H9 (cell line): ENCODE measurements around the gene BLOC1S6. TPM values are rescaled to one million over a fixed set of nuclear protein-coding genes. Genes with fewer than 3 reads are reported as not detected.
A peak's percentile ranks its signal among the peaks of the same experiment; 100 is the strongest.

Experiments
- DNase-seq: peaks from one replicate; pipeline ENCODE4 v3.0.0-alpha.2; 2017
- H2AFZ ChIP-seq: one replicate; pipeline ENCODE4 v1.6.1; 2013; ENCODE audit warnings: mild to moderate bottlenecking, low read length, control low read depth, moderate library complexity
- H2AK5ac ChIP-seq: 2 replicates; pipeline ENCODE4 v1.6.1; 2013; ENCODE audit warnings: low read length, control low read depth, mixed read lengths; ENCODE audit not compliant: insufficient read length
- H2BK120ac ChIP-seq: one replicate; pipeline ENCODE4 v1.6.1; 2013; ENCODE audit warnings: low read depth, mild to moderate bottlenecking, low read length, control low read depth, inconsistent platforms; ENCODE audit not compliant: poor library complexity, severe bottlenecking
- H2BK12ac ChIP-seq: 2 replicates; pipeline ENCODE4 v1.6.1; 2013; ENCODE audit warnings: low read length, control low read depth, mixed read lengths, low read depth; ENCODE audit not compliant: insufficient read length
- H2BK15ac ChIP-seq: 2 replicates; pipeline ENCODE4 v1.6.1; 2013; ENCODE audit warnings: low read depth, low read length, control low read depth
- H2BK20ac ChIP-seq: one replicate; pipeline ENCODE4 v1.6.1; 2013; ENCODE audit warnings: low read depth, mild to moderate bottlenecking, low read length, control low read depth, inconsistent platforms; ENCODE audit not compliant: poor library complexity, severe bottlenecking
- H2BK5ac ChIP-seq: 2 replicates; pipeline ENCODE4 v1.6.1; 2013; ENCODE audit warnings: low read length, control low read depth, mixed read lengths; ENCODE audit not compliant: insufficient read length
- H3K14ac ChIP-seq: 2 replicates; pipeline ENCODE4 v1.6.1; 2013; ENCODE audit warnings: low read length, control low read depth; ENCODE audit not compliant: insufficient read depth
- H3K18ac ChIP-seq: 2 replicates; pipeline ENCODE4 v1.6.1; 2013; ENCODE audit warnings: low read depth, mild to moderate bottlenecking, mixed read lengths, low read length, control low read depth; ENCODE audit not compliant: insufficient read length
- H3K23ac ChIP-seq: 2 replicates; pipeline ENCODE4 v1.6.1; 2013; ENCODE audit warnings: low read length, control low read depth, mixed read lengths, low read depth; ENCODE audit not compliant: insufficient read length
- H3K23me2 ChIP-seq: 2 replicates; pipeline ENCODE4 v1.6.1; 2013; ENCODE audit warnings: low read depth, mild to moderate bottlenecking, mixed read lengths, low read length, control low read depth; ENCODE audit not compliant: insufficient read length, poor library complexity, severe bottlenecking
- H3K27ac ChIP-seq: 2 replicates; pipeline ENCODE4 v1.5.1; 2013; ENCODE audit warnings: low read length, control low read depth, mixed read lengths, low read depth; ENCODE audit not compliant: insufficient read length
- H3K27me3 ChIP-seq: 2 replicates; pipeline ENCODE4 v1.6.1; 2013; ENCODE audit warnings: low read length, control low read depth, inconsistent platforms; ENCODE audit not compliant: insufficient read depth
- H3K4ac ChIP-seq: 2 replicates; pipeline ENCODE4 v1.6.1; 2013; ENCODE audit warnings: low read depth, mild to moderate bottlenecking, control low read depth, inconsistent platforms, low read length, moderate library complexity
- H3K4me1 ChIP-seq: 2 replicates; pipeline ENCODE4 v1.6.1; 2013; ENCODE audit warnings: low read length, control low read depth, inconsistent platforms; ENCODE audit not compliant: insufficient read depth
- H3K4me2 ChIP-seq: 2 replicates; pipeline ENCODE4 v1.6.1; 2013; ENCODE audit warnings: low read length, control low read depth, mixed read lengths; ENCODE audit not compliant: insufficient read length, insufficient read depth
- H3K56ac ChIP-seq: 2 replicates; pipeline ENCODE4 v1.6.1; 2013; ENCODE audit warnings: low read depth, mild to moderate bottlenecking, mixed read lengths, low read length, control low read depth; ENCODE audit not compliant: insufficient read length
- H3K79me1 ChIP-seq: 2 replicates; pipeline ENCODE4 v1.6.1; 2013; ENCODE audit warnings: low read depth, mild to moderate bottlenecking, moderate library complexity, low read length, control low read depth, inconsistent platforms; ENCODE audit not compliant: insufficient read depth, poor library complexity, severe bottlenecking
- H3K79me2 ChIP-seq: 2 replicates; pipeline ENCODE4 v1.6.1; 2013; ENCODE audit warnings: low read length, control low read depth, inconsistent platforms; ENCODE audit not compliant: insufficient read depth
- H3K9ac ChIP-seq: 2 replicates; pipeline ENCODE4 v1.6.1; 2013; ENCODE audit warnings: low read length, control low read depth, mixed read lengths; ENCODE audit not compliant: insufficient read length; ENCODE audit errors: extremely low read depth
- H3K9me3 ChIP-seq: one replicate; pipeline ENCODE4 v1.6.1; 2013; ENCODE audit warnings: low read depth, low read length, inconsistent platforms; ENCODE audit not compliant: control insufficient read depth
- H3T11ph ChIP-seq: one replicate; pipeline ENCODE4 v1.6.1; 2013; ENCODE audit warnings: mild to moderate bottlenecking, low read length, control low read depth, inconsistent platforms
- H4K20me1 ChIP-seq: one replicate; pipeline ENCODE4 v1.6.1; 2013; ENCODE audit not compliant: control insufficient read depth, insufficient read length, insufficient read depth
- H4K5ac ChIP-seq: 2 replicates; pipeline ENCODE4 v1.6.1; 2013; ENCODE audit warnings: low read depth, mild to moderate bottlenecking, mixed read lengths, low read length, control low read depth; ENCODE audit not compliant: insufficient read length
- H4K8ac ChIP-seq: replicated peaks from 2 replicates; pipeline ENCODE4 v1.6.1; 2013; ENCODE audit warnings: low read length, control low read depth, mixed read lengths, low read depth; ENCODE audit not compliant: insufficient read length
- H4K91ac ChIP-seq: 2 replicates; pipeline ENCODE4 v1.6.1; 2013; ENCODE audit warnings: low read depth, mild to moderate bottlenecking, moderate library complexity, mixed read lengths, low read length, control low read depth; ENCODE audit not compliant: insufficient read length
- H3K27ac Mint-ChIP-seq, 3 experiments: 2 replicates in 2 of 3; 3 replicates in 1 of 3; pipeline ENCODE4 v1.8.0; 2020 to 2021; ENCODE audit warnings: mixed read lengths in 3 of 3, mild to moderate bottlenecking in 1 of 3, moderate library complexity in 1 of 3
- H3K27me3 Mint-ChIP-seq: 2 replicates; pipeline ENCODE4 v1.8.0; 2021; ENCODE audit warnings: low read depth, mild to moderate bottlenecking, moderate library complexity, mixed read lengths
- H3K36me3 Mint-ChIP-seq, 3 experiments: 2 replicates in 2 of 3; 3 replicates in 1 of 3; pipeline ENCODE4 v1.8.0; 2020 to 2021; ENCODE audit warnings: low read depth in 3 of 3, mixed read lengths in 3 of 3; ENCODE audit not compliant: insufficient read depth in 1 of 3
- H3K4me1 Mint-ChIP-seq, 2 experiments: 2 replicates each; pipeline ENCODE4 v1.8.0; 2020; ENCODE audit warnings: mixed read lengths in 2 of 2
- H3K4me3 Mint-ChIP-seq, 2 experiments: 2 replicates in 1 of 2; 3 replicates in 1 of 2; pipeline ENCODE4 v1.8.0; 2020 to 2021; ENCODE audit warnings: mild to moderate bottlenecking in 2 of 2, mixed read lengths in 2 of 2, moderate library complexity in 1 of 2
- H3K9me3 Mint-ChIP-seq, 2 experiments: 2 replicates in 1 of 2; 3 replicates in 1 of 2; pipeline ENCODE4 v1.8.0; 2020; ENCODE audit warnings: mild to moderate bottlenecking in 2 of 2, mixed read lengths in 2 of 2, moderate library complexity in 1 of 2
- CTCF ChIP-seq: fragments of 200-600 bp; sonication (generic); conservative IDR thresholded peaks from 3 replicates; pipeline ENCODE4 v1.8.0; 2021; ENCODE audit warnings: antibody characterized with exemption, mild to moderate bottlenecking
- WGBS: extraction: QIAGEN DNeasy Blood & Tissue Kit; methylation state at CpG from one replicate; pipeline ENCODE4 v1.1.7; 2013; ENCODE audit warnings: missing lambda C conversion rate, low lambda C conversion rate, mixed read lengths; ENCODE audit not compliant: insufficient read length; ENCODE audit errors: extremely low coverage; 5-methylcytosine and 5-hydroxymethylcytosine counted together
- total RNA-seq: library from RNA; stranded (reverse); gene quantifications from 2 replicates; pipeline ENCODE4 v1.2.1, GENCODE V29; 2021

BLOC1S6 gene
- total RNA-seq, 1 experiment from 2014 or later, result 36.9 TPM

GRCh38 chr15:45635191-45635638 is 48.0 kb downstream of the BLOC1S6 start:
- Histone ChIP-seq H4K8ac (no peak overlapping the region), H3K56ac (no peak overlapping the region), H2BK12ac (no peak overlapping the region), H3K4me2 (peak overlapping the region; percentile 83), H3K79me2 (no peaks in the 10 kb centered on the region), H3K79me1 (no peaks in the 10 kb centered on the region), H4K91ac (no peak overlapping the region), H3K9ac (no peak overlapping the region), H2BK120ac (no peak overlapping the region), H4K20me1 (no peaks in the 10 kb centered on the region), H2BK15ac (no peak overlapping the region), H2BK5ac (no peak overlapping the region), H3K27me3 (peaks cover 8% of the 10 kb centered on the region; the same call in 1 of the 2 replicates), H3K9me3 (no peaks in the 10 kb centered on the region), H3T11ph (no peak overlapping the region), H4K5ac (no peak overlapping the region), H3K4me1 (no peaks in the 10 kb centered on the region), H2AK5ac (no peak overlapping the region), H2BK20ac (no peak overlapping the region), H3K14ac (no peak overlapping the region), H3K18ac (no peak overlapping the region), H3K27ac (no peak overlapping the region), H3K4ac (no peak overlapping the region), H3K23me2 (peaks cover 11% of the 10 kb centered on the region), H2AFZ (no peak overlapping the region), H3K23ac (no peak overlapping the region)
- peak; percentile 53 for DNase-seq
- no CpG with 5 or more reads among the region's 29 CpGs for WGBS
- H3K4me1 Mint-ChIP-seq, result peaks cover 5% of the 10 kb centered on the region in 2 experiments
- H3K9me3 Mint-ChIP-seq, result no peaks in the 10 kb centered on the region
- peak overlapping the region; percentile 72 to 84 for H3K4me3 Mint-ChIP-seq
- no peaks in the 10 kb centered on the region for H3K36me3 Mint-ChIP-seq
- peaks cover 96% of the 10 kb centered on the region for H3K27me3 Mint-ChIP-seq
- no peak overlapping the region for H3K27ac Mint-ChIP-seq
- peak; percentile 64 for TF ChIP-seq CTCF
